GM19035 (cell line): Measurements from ENCODE around the gene DUSP2.
"Not testable (repeated sequence)": the region's sequence is repeated elsewhere in the genome, so short reads cannot be mapped to it uniquely, and the experiment has no call there.

Experiments used
- ATAC-seq: cut with Tn5 transposase; IDR thresholded peaks from one replicate; pipeline ENCODE4 v1.9.1; 2021; ENCODE audit not compliant: unreplicated experiment

DUSP2 gene

GRCh38 chr2:96163768-96164429 lies 18.7 kb upstream of the DUSP2 start:
- peak; percentile 50 for ATAC-seq

GRCh38 chr2:96163415-96163767 lies 18.2 kb upstream of the DUSP2 start:
- no peak for ATAC-seq

GRCh38 chr2:96161898-96162297 lies 16.7 kb upstream of the DUSP2 start:
- ATAC-seq = no peak

GRCh38 chr2:96160366-96160765 lies 15.1 kb upstream of the DUSP2 start:
- not testable (repeated sequence) for ATAC-seq

GRCh38 chr2:96159084-96159830 lies 14.0 kb upstream of the DUSP2 start:
- no peak for ATAC-seq

GRCh38 chr2:96158554-96158940 lies 13.3 kb upstream of the DUSP2 start:
- ATAC-seq = no peak

- peak; percentile 56 for ATAC-seq
Measured at GRCh38 chr2:96157649-96158553, 12.7 kb upstream of the DUSP2 start.

- peak; percentile 21 for ATAC-seq
Measured at GRCh38 chr2:96156926-96157648, 11.8 kb upstream of the DUSP2 start.

GRCh38 chr2:96156011-96156820 lies 11.0 kb upstream of the DUSP2 start:
- no peak for ATAC-seq

- ATAC-seq = no peak
Measured at GRCh38 chr2:96154506-96155380, 9.5 kb upstream of the DUSP2 start.

- no peak for ATAC-seq
Measured at GRCh38 chr2:96153991-96154431, 8.8 kb upstream of the DUSP2 start.

GRCh38 chr2:96153291-96153713 lies 8.1 kb upstream of the DUSP2 start:
- no peak for ATAC-seq

- no peak for ATAC-seq
Measured at GRCh38 chr2:96152304-96153161, 7.3 kb upstream of the DUSP2 start.

- ATAC-seq = no peak
Measured at GRCh38 chr2:96151595-96152303, 6.5 kb upstream of the DUSP2 start.

GRCh38 chr2:96150791-96151594 lies 5.8 kb upstream of the DUSP2 start:
- no peak for ATAC-seq

GRCh38 chr2:96150007-96150640 lies 4.9 kb upstream of the DUSP2 start:
- ATAC-seq = no peak
